K562 (cell line): Measurements from ENCODE around the gene NTNG1. TPM values are rescaled to one million over a fixed set of nuclear protein-coding genes. Genes with fewer than 3 reads are reported as not detected.

Source experiments
- ATAC-seq: fragments of 200-7000 bp; cut with Tn5 transposase; 3 replicates; pipeline ENCODE4 v1.9.1; 2020; ENCODE audit warnings: moderate library complexity
- BruUV-seq: library from RNA; stranded (reverse); fragments of 400-500 nt; replicated peaks from 2 replicates; lab custom pipeline; 2021; lab: Mats Ljungman, UMichigan
- CTCF ChIA-PET: fragments of 300-600 bp; formaldehyde crosslinking; extraction: SDS; loops from one replicate; lab custom pipeline; 2021; ENCODE audit warnings: low intra/inter-chr PET ratio; lab: Yijun Ruan, JAX
- POLR2A ChIA-PET: fragments of 300-600, 350-650 bp; sonication (Branson Sonifier 250); formaldehyde crosslinking; extraction: SDS; loops from one replicate; lab custom pipeline; 2021; ENCODE audit warnings: antibody characterized with exemption, inconsistent platforms; lab: Yijun Ruan, JAX
- DNase-seq, 4 experiments: peaks; one replicate each; pipeline versions ENCODE4 v3.0.0 to v3.0.0-alpha.2; 2011 to 2018; ENCODE audit warnings: low spot score in 3 of 4, mixed read lengths in 3 of 4; ENCODE audit errors: extremely low read depth in 1 of 4
- FAIRE-seq: peaks from 2 replicates; lab custom pipeline; 2011; peaks lifted over from hg19 to GRCh38; lab: Jason Lieb, UNC
- H2AFZ ChIP-seq: 2 replicates; pipeline ENCODE4 v1.6.0; 2011; ENCODE audit warnings: low read depth, low read length, control low read depth, inconsistent platforms
- H3K27ac ChIP-seq: fragments of 200-600 bp; 3 replicates; pipeline ENCODE4 v1.8.0; 2011; ENCODE audit warnings: low read depth, mild to moderate bottlenecking, control low read depth, inconsistent platforms, low read length, moderate library complexity, mixed read lengths; ENCODE audit errors: extremely low read depth
- H3K27me3 ChIP-seq, 2 experiments: fragments of 300-600 bp in 1 of 2; 2 replicates in 1 of 2; 3 replicates in 1 of 2; pipeline versions ENCODE4 v1.6.0 to v1.8.0; 2011; ENCODE audit warnings: inconsistent platforms in 2 of 2, low read length in 2 of 2, mild to moderate bottlenecking in 1 of 2, mixed read lengths in 1 of 2, moderate library complexity in 1 of 2; ENCODE audit not compliant: control insufficient read depth in 2 of 2, insufficient read depth in 2 of 2
- H3K36me3 ChIP-seq: fragments of 300-600 bp; 3 replicates; pipeline ENCODE4 v1.8.0; 2011; ENCODE audit warnings: mild to moderate bottlenecking, low read length, inconsistent platforms; ENCODE audit not compliant: control insufficient read depth, insufficient read depth
- H3K4me1 ChIP-seq, 2 experiments: fragments of 200-600 bp in 1 of 2; replicated peaks in 1 of 2; 2 replicates in 1 of 2; 3 replicates in 1 of 2; pipeline versions ENCODE4 v1.5.1 to v1.8.0; 2011; ENCODE audit warnings: inconsistent platforms in 2 of 2, low read length in 2 of 2, mild to moderate bottlenecking in 1 of 2, mixed read lengths in 1 of 2, moderate library complexity in 1 of 2; ENCODE audit not compliant: control insufficient read depth in 2 of 2, insufficient read depth in 2 of 2
- H3K4me2 ChIP-seq: 2 replicates; pipeline ENCODE4 v1.6.1; 2011; ENCODE audit warnings: low read length, control low read depth, inconsistent platforms, mixed read lengths; ENCODE audit not compliant: insufficient read depth
- H3K4me3 ChIP-seq: fragments of 200-600 bp; sonication (generic), shearing (Covaris generic); 2 replicates; pipeline ENCODE4 v1.5.1; 2016; ENCODE audit warnings: control low read depth, inconsistent platforms
- H3K79me2 ChIP-seq: fragments of 200-600 bp; 3 replicates; pipeline ENCODE4 v1.8.0; 2011; ENCODE audit warnings: low read length, inconsistent platforms; ENCODE audit not compliant: control insufficient read depth, insufficient read depth
- H3K9ac ChIP-seq, 2 experiments: 2 replicates each; pipeline versions ENCODE4 v1.6.0 to v1.6.1; 2011; ENCODE audit warnings: low read depth in 2 of 2, low read length in 2 of 2, control low read depth in 1 of 2, inconsistent platforms in 1 of 2, mild to moderate bottlenecking in 1 of 2, mixed read lengths in 1 of 2; ENCODE audit not compliant: insufficient read depth in 1 of 2
- H3K9me1 ChIP-seq: one replicate; pipeline ENCODE4 v1.6.0; 2011; ENCODE audit warnings: inconsistent platforms, mild to moderate bottlenecking, low read length, moderate library complexity; ENCODE audit not compliant: control insufficient read depth, insufficient read depth
- H3K9me3 ChIP-seq: replicated peaks from 2 replicates; pipeline ENCODE4 v1.5.1; 2011; ENCODE audit warnings: low read depth, low read length, inconsistent platforms; ENCODE audit not compliant: control insufficient read depth, insufficient read depth
- H4K20me1 ChIP-seq: replicated peaks from 2 replicates; pipeline ENCODE4 v1.6.1; 2011; ENCODE audit warnings: low read length, inconsistent platforms, mixed read lengths; ENCODE audit not compliant: control insufficient read depth, insufficient read depth
- CBFA2T2 ChIP-seq: fragments of 450-650 bp; conservative IDR thresholded peaks from 2 replicates; pipeline ENCODE4 v1.6.1; 2017; ENCODE audit warnings: mild to moderate bottlenecking
- ELF4 ChIP-seq: fragments of 450-650 bp; formaldehyde crosslinking; IDR thresholded peaks from 2 replicates; pipeline ENCODE4 v1.4.0; 2022; ENCODE audit warnings: missing genetic modification characterization
- FUS ChIP-seq: fragments of 200-400 bp; formaldehyde crosslinking; optimal IDR thresholded peaks from 2 replicates; pipeline ENCODE3; 2017; ENCODE audit warnings: low read depth, low read length
- MED1 ChIP-seq: sonication (generic); formaldehyde crosslinking; IDR thresholded peaks from 2 replicates; pipeline ENCODE4 v1.8.1; 2023; ENCODE audit warnings: missing genetic modification reagents, borderline replicate concordance
- MTF1 ChIP-seq: fragments of 250-450 bp; sonication (Bioruptor Pico); IDR thresholded peaks from 2 replicates; pipeline ENCODE4 v1.9.0; 2021; ENCODE audit warnings: moderate library complexity, mild to moderate bottlenecking, inconsistent platforms, borderline replicate concordance
- MXI1 ChIP-seq: IDR thresholded peaks from 2 replicates; pipeline ENCODE4 v1.6.1; 2011; ENCODE audit warnings: low read depth, mild to moderate bottlenecking, improper control_type of control experiment, low read length
- NRF1 ChIP-seq, 2 experiments: fragments of 450-650 bp; IDR thresholded peaks in 1 of 2; conservative IDR thresholded peaks in 1 of 2; 2 replicates each; pipeline ENCODE4 v1.6.1; 2014; ENCODE audit warnings: mild to moderate bottlenecking in 2 of 2
- PPARD ChIP-seq: fragments of 250-450 bp; sonication (Bioruptor Pico); IDR thresholded peaks from 2 replicates; pipeline ENCODE4 v1.8.0; 2022; ENCODE audit warnings: inconsistent platforms, mild to moderate bottlenecking, moderate library complexity
- ZFP30 ChIP-seq: fragments of 250-450 bp; sonication (Bioruptor Pico); IDR thresholded peaks from 2 replicates; pipeline ENCODE4 v1.8.0; 2022; ENCODE audit warnings: moderate library complexity, mild to moderate bottlenecking, inconsistent platforms, borderline replicate concordance
- ZNF253 ChIP-seq: fragments of 250-450 bp; sonication (Bioruptor Pico); conservative IDR thresholded peaks from 2 replicates; pipeline ENCODE4 v1.6.1; 2021; ENCODE audit warnings: mild to moderate bottlenecking
- ZNF347 ChIP-seq: fragments of 450-650 bp; formaldehyde crosslinking; IDR thresholded peaks from 2 replicates; pipeline ENCODE4 v1.4.0; 2020; ENCODE audit warnings: low read depth, mild to moderate bottlenecking, moderate library complexity
- WGBS: fragments of 100-300 bp; shearing (Covaris generic); methylation state at CpG from one replicate; pipeline ENCODE4 v1.1.6; 2016; ENCODE audit warnings: low coverage, mixed read lengths; ENCODE audit not compliant: insufficient coverage; ENCODE audit errors: missing lambda C conversion rate; 5-methylcytosine and 5-hydroxymethylcytosine counted together
- in situ Hi-C: fragments of 300-500 bp; cut with MboI; formaldehyde crosslinking; loops from 4 replicates; pipeline ENCODE4 v1.15.0; 2018; ENCODE audit warnings: inconsistent platforms, mixed read lengths
- intact Hi-C: fragments of 100-400 bp; cut with micrococcal nuclease; formaldehyde crosslinking; loops from 2 replicates; pipeline ENCODE4 v1.14.2; 2022
- polyA plus RNA-seq, 8 experiments: library from polyadenylated mRNA; depleted of rRNA in 4 of 8; stranded (reverse) in 5 of 8; unstranded in 3 of 8; fragments of >200 nt; fragmentation: Nextera tagmentation in 2 of 8; fragmentation: Illumina TruSeq in 1 of 8; extraction: Ambion mirVana in 2 of 8; extraction: Trizol in 1 of 8; gene quantifications; 2 replicates each; pipeline versions ENCODE4 v1.2.1 to v1.2.3, GENCODE V29; 2011 to 2014; ENCODE audit warnings: inconsistent platforms in 1 of 8, missing spikeins in 1 of 8
- total RNA-seq, 7 experiments: library from RNA; depleted of rRNA in 6 of 7; stranded (reverse); fragments of >200 nt in 6 of 7; fragmentation: Illumina TruSeq in 2 of 7; extraction: Trizol in 2 of 7; gene quantifications; 2 replicates each; pipeline versions ENCODE4 v1.2.1 to v1.2.3, GENCODE V29; 2011 to 2021; ENCODE audit warnings: low replicate concordance in 1 of 7
- TF ChIP-seq, protein P1 (sequence below): sonication (generic); IDR thresholded peaks from 2 replicates; pipeline ENCODE4 v1.6.1; 2016
- TF ChIP-seq, protein P2 (sequence below), 2 experiments: IDR thresholded peaks in 1 of 2; conservative IDR thresholded peaks in 1 of 2; 2 replicates each; pipeline ENCODE4 v1.6.1; 2016; ENCODE audit warnings: low read depth in 2 of 2, mild to moderate bottlenecking in 1 of 2, missing compliant biosample characterization in 1 of 2, missing genetic modification characterization in 1 of 2, moderate library complexity in 1 of 2
- TF ChIP-seq, protein P3 (sequence below): fragments of 450-650 bp; conservative IDR thresholded peaks from 2 replicates; pipeline ENCODE4 v1.6.1; 2016; ENCODE audit warnings: missing genetic modification characterization, low read depth, mild to moderate bottlenecking, control low read depth, missing compliant biosample characterization

The NTNG1 gene
- total and polyA plus RNA-seq, 9 of the 15 experiments (the other 6 are each of a cell fraction or from before 2014, with no cell fraction given): not detected

DNA sequence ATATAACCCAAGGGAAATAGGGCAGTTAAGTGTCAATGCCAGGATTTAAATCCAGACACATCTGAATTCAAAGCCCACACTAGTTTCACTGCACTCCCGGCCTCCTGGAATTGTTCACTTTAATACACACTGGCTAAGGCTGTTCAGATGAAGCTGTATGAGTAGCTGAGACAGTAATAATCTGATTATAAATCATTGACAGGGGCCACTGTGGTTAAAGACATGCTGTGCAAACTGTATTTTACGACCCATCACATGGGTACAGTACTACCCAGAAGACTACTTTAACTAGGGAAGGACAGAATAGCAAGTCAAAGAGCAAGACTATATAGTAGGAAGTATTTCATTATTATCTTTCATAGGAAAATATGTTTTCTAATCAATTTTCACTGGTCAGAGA is 16.1 kb upstream of the NTNG1 start (continued):
- TF ChIP-seq PPARD (CRISPR knock-in tag): no peak
- TF ChIP-seq, all 486 proteins: peak for 0

DNA sequence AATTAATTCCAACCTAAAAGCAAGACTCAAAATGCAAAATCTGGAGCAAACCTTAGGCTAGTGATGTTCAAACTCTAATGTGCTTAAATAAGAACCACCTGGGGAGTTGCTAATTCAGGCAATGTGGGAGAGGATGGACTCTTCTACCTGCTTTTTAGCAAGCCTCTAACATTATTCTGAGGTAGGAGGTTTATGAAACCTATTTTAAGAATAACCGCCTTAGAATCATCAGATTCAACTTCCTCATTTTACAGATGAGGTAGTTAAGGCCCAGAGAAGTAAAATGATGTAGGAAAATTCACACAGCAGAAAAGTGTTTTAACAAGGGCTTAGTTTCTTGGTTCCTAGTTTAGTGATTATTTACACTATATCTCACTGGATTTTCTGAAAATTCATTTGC is 8.6 kb upstream of the NTNG1 start:
- Histone ChIP-seq H3K27ac (no peak overlapping the region), H4K20me1 (no peaks in the 10 kb centered on the region), H3K4me3 (no peak overlapping the region), H3K36me3 (no peaks in the 10 kb centered on the region), H3K9me1 (no peaks in the 10 kb centered on the region), H2AFZ (no peak overlapping the region), H3K4me1 (no peaks in the 10 kb centered on the region), H3K79me2 (no peaks in the 10 kb centered on the region), H3K9me3 (no peaks in the 10 kb centered on the region), H3K27me3 (no peaks in the 10 kb centered on the region), H3K4me2 (no peak overlapping the region), H3K9ac (no peak overlapping the region)
- ChIA-PET POLR2A (no interaction called here), CTCF (no interaction called here)
- TF ChIP-seq MED1 (CRISPR knock-in tag): no peak
- TF ChIP-seq MXI1: no peak
- no peak for TF ChIP-seq ZNF253
- TF ChIP-seq CBFA2T2: no peak
- TF ChIP-seq FUS: no peak
- TF ChIP-seq ZNF347: no peak
- no peak for TF ChIP-seq MTF1 (CRISPR knock-in tag)
- TF ChIP-seq, protein P1, sequence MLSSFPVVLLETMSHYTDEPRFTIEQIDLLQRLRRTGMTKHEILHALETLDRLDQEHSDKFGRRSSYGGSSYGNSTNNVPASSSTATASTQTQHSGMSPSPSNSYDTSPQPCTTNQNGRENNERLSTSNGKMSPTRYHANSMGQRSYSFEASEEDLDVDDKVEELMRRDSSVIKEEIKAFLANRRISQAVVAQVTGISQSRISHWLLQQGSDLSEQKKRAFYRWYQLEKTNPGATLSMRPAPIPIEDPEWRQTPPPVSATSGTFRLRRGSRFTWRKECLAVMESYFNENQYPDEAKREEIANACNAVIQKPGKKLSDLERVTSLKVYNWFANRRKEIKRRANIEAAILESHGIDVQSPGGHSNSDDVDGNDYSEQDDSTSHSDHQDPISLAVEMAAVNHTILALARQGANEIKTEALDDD: no peak
- TF ChIP-seq, protein P2, sequence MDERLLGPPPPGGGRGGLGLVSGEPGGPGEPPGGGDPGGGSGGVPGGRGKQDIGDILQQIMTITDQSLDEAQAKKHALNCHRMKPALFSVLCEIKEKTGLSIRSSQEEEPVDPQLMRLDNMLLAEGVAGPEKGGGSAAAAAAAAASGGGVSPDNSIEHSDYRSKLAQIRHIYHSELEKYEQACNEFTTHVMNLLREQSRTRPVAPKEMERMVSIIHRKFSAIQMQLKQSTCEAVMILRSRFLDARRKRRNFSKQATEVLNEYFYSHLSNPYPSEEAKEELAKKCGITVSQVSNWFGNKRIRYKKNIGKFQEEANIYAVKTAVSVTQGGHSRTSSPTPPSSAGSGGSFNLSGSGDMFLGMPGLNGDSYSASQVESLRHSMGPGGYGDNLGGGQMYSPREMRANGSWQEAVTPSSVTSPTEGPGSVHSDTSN (CRISPR knock-in tag; IDR thresholded peaks at IDR 0.05; ENCODE audit: low read depth): no peak
- TF ChIP-seq, protein P2 (tag; conservative IDR thresholded peaks at IDR 0.05; ENCODE audit: low read depth): no peak
- TF ChIP-seq, protein P3, sequence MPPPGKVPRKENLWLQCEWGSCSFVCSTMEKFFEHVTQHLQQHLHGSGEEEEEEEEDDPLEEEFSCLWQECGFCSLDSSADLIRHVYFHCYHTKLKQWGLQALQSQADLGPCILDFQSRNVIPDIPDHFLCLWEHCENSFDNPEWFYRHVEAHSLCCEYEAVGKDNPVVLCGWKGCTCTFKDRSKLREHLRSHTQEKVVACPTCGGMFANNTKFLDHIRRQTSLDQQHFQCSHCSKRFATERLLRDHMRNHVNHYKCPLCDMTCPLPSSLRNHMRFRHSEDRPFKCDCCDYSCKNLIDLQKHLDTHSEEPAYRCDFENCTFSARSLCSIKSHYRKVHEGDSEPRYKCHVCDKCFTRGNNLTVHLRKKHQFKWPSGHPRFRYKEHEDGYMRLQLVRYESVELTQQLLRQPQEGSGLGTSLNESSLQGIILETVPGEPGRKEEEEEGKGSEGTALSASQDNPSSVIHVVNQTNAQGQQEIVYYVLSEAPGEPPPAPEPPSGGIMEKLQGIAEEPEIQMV (tag): no peak
- TF ChIP-seq ZFP30 (CRISPR knock-in tag): no peak
- no peak for TF ChIP-seq NRF1 (conservative IDR thresholded peaks at IDR 0.05 in 1 of 2, IDR thresholded peaks at IDR 0.05 in 1 of 2)
- TF ChIP-seq ELF4 (CRISPR knock-in tag): no peak
- in situ Hi-C loops: no loop called here
- no peak for DNase-seq
- BruUV-seq: no TSS peak
- intact Hi-C loops: no loop called here
- 0% methylated on average over 1 of the region's 1 CpG for WGBS
- no peak for ATAC-seq
- no peak for FAIRE-seq
